GM23248 (cell line): ENCODE results near the gene PPM1H. TPM values are rescaled to one million over a fixed set of nuclear protein-coding genes. Genes with fewer than 3 reads are reported as not detected.

ENCODE experiments used
- DNase-seq: peaks from one replicate; pipeline ENCODE4 v3.0.0-alpha.2; 2015
- H2AFZ ChIP-seq: fragments of 200-600 bp; sonication (generic); 2 replicates; pipeline ENCODE4 v1.6.1; 2016; ENCODE audit warnings: antibody characterized with exemption
- H3F3A ChIP-seq: fragments of 200-600 bp; sonication (generic); 2 replicates; pipeline ENCODE4 v1.6.1; 2016; ENCODE audit warnings: mild to moderate bottlenecking, antibody characterized with exemption, mixed run types; ENCODE audit not compliant: insufficient read depth
- H3K27ac ChIP-seq: fragments of 200-600 bp; sonication (generic); 2 replicates; pipeline ENCODE4 v1.5.1; 2016; ENCODE audit warnings: mild to moderate bottlenecking
- H3K27me3 ChIP-seq: fragments of 200-600 bp; sonication (generic); replicated peaks from 2 replicates; pipeline ENCODE4 v1.6.1; 2016; ENCODE audit warnings: mild to moderate bottlenecking; ENCODE audit not compliant: insufficient read depth
- H3K36me3 ChIP-seq: fragments of 200-600 bp; sonication (generic); 2 replicates; pipeline ENCODE4 v1.6.1; 2016; ENCODE audit warnings: low read depth, mild to moderate bottlenecking
- H3K4me1 ChIP-seq: fragments of 200-600 bp; sonication (generic); 2 replicates; pipeline ENCODE4 v1.6.1; 2016; ENCODE audit warnings: mild to moderate bottlenecking; ENCODE audit not compliant: insufficient read depth
- H3K4me2 ChIP-seq: fragments of 200-600 bp; sonication (generic); one replicate; pipeline ENCODE4 v1.6.1; 2016; ENCODE audit warnings: mild to moderate bottlenecking; ENCODE audit not compliant: unreplicated experiment
- H3K4me3 ChIP-seq: fragments of 200-600 bp; sonication (generic); 2 replicates; pipeline ENCODE4 v1.5.1; 2016; ENCODE audit warnings: mild to moderate bottlenecking
- H3K79me2 ChIP-seq: fragments of 200-600 bp; sonication (generic); 2 replicates; pipeline ENCODE4 v1.6.1; 2016; ENCODE audit warnings: mild to moderate bottlenecking; ENCODE audit not compliant: insufficient read depth
- H3K9ac ChIP-seq: fragments of 200-600 bp; sonication (generic); 2 replicates; pipeline ENCODE4 v1.6.1; 2016; ENCODE audit warnings: mild to moderate bottlenecking
- H3K9me2 ChIP-seq: fragments of 200-600 bp; sonication (generic); 2 replicates; pipeline ENCODE4 v1.6.1; 2016; ENCODE audit warnings: mixed run types, mild to moderate bottlenecking, moderate library complexity; ENCODE audit not compliant: insufficient read depth
- H3K9me3 ChIP-seq: fragments of 200-600 bp; sonication (generic); one replicate; pipeline ENCODE4 v1.6.1; 2017; ENCODE audit warnings: low read depth
- H4K20me1 ChIP-seq: fragments of 200-600 bp; sonication (generic); 2 replicates; pipeline ENCODE4 v1.6.0; 2016; ENCODE audit not compliant: insufficient read depth
- EZH2 ChIP-seq: fragments of 200-600 bp; sonication (generic); IDR thresholded peaks from 2 replicates; pipeline ENCODE4 v1.6.1; 2018; ENCODE audit warnings: antibody characterized with exemption, mild to moderate bottlenecking; ENCODE audit not compliant: insufficient read depth, poor library complexity, severe bottlenecking
- EZH2phosphoT487 ChIP-seq: fragments of 200-600 bp; sonication (generic); IDR thresholded peaks from 2 replicates; pipeline ENCODE4 v1.6.1; 2018; ENCODE audit warnings: antibody characterized with exemption, moderate library complexity, mild to moderate bottlenecking, low read depth; ENCODE audit not compliant: insufficient read depth
- WGBS, 2 experiments: methylation state at CpG; one replicate each; pipeline ENCODE4 v1.1.6; 2015 to 2017; ENCODE audit warnings: low lambda C conversion rate in 2 of 2, low coverage in 1 of 2; ENCODE audit errors: missing lambda C conversion rate in 2 of 2; 5-methylcytosine and 5-hydroxymethylcytosine counted together
- in situ Hi-C: fragments of 300-500 bp; cut with MboI; formaldehyde crosslinking; loops from 2 replicates; pipeline ENCODE4 v1.15.0; 2020
- polyA plus RNA-seq: library from polyadenylated mRNA; unstranded; fragments of >200 nt; fragmentation: Nextera tagmentation; extraction: Ambion mirVana; gene quantifications from 2 replicates; pipeline ENCODE4 v1.2.1, GENCODE V29; 2016
- total RNA-seq: library from RNA; depleted of rRNA; stranded (reverse); fragments of >200 nt; shearing (Covaris generic); gene quantifications from 2 replicates; pipeline ENCODE4 v1.2.3, GENCODE V29; 2014

Gene PPM1H
- total and polyA plus RNA-seq, 2 experiments from 2014 or later, result 0.13 to 1.2 TPM

- peak overlapping the region; percentile 88 for H3K27ac ChIP-seq
- H3K4me1 ChIP-seq, result peaks cover 68% of the 10 kb centered on the region
- H4K20me1 ChIP-seq, result no peaks in the 10 kb centered on the region
- no peak for DNase-seq
- H3K36me3 ChIP-seq, result no peaks in the 10 kb centered on the region
- H3K9me3 ChIP-seq, result no peaks in the 10 kb centered on the region
- H3K4me2 ChIP-seq, result peak overlapping the region; percentile 49
- in situ Hi-C loops, result no loop called here
- WGBS, 2 experiments, result 14 to 42% methylated on average over 1 of the region's 1 CpG
- H3K9ac ChIP-seq, result peak overlapping the region; percentile 38
- H3F3A ChIP-seq, result peaks cover 52% of the 10 kb centered on the region
- no peaks in the 10 kb centered on the region for H3K79me2 ChIP-seq
- H3K9me2 ChIP-seq, result no peaks in the 10 kb centered on the region
- H2AFZ ChIP-seq, result no peak overlapping the region
- TF ChIP-seq EZH2 (no peak), EZH2phosphoT487 (no peak)
- H3K27me3 ChIP-seq, result no peaks in the 10 kb centered on the region
- no peak overlapping the region for H3K4me3 ChIP-seq
Observed at GRCh38 chr12:62725781-62726180, 209.2 kb downstream of the PPM1H start.

GRCh38 chr12:62724947-62725451 is 210.0 kb downstream of the PPM1H start:
- peaks cover 69% of the 10 kb centered on the region for H3K4me1 ChIP-seq

GRCh38 chr12:62724285-62724684 is 210.7 kb downstream of the PPM1H start:
- peak overlapping the region; percentile 49 for H2AFZ ChIP-seq

More at GRCh38 chr12:62724947-62725451, 210.0 kb downstream of the PPM1H start:
- no peaks in the 10 kb centered on the region for H3K9me3 ChIP-seq
- no peaks in the 10 kb centered on the region for H4K20me1 ChIP-seq
- H3K27ac ChIP-seq, result peak overlapping the region; percentile 88
- no peaks in the 10 kb centered on the region for H3K79me2 ChIP-seq
- peak overlapping the region; percentile 49 for H3K4me2 ChIP-seq
- H3K36me3 ChIP-seq, result no peaks in the 10 kb centered on the region
- H3K27me3 ChIP-seq, result no peaks in the 10 kb centered on the region
- peak; percentile 99 for DNase-seq
- H3K4me3 ChIP-seq, result no peak overlapping the region
- 1 to 4% methylated on average over 4 of the region's 4 CpGs for WGBS, 2 experiments
- peak overlapping the region; percentile 58 for H3K9ac ChIP-seq
- no peak overlapping the region for H2AFZ ChIP-seq
- no peak for TF ChIP-seq EZH2
- TF ChIP-seq EZH2phosphoT487, result no peak
- H3K9me2 ChIP-seq, result no peaks in the 10 kb centered on the region
- in situ Hi-C loops, result no loop called here
- H3F3A ChIP-seq, result peaks cover 45% of the 10 kb centered on the region

GRCh38 chr12:62722971-62723680 is 211.8 kb downstream of the PPM1H start:
- Histone ChIP-seq H3K9me3 (no peaks in the 10 kb centered on the region), H3K27ac (no peak overlapping the region), H3K9me2 (no peaks in the 10 kb centered on the region), H3K79me2 (no peaks in the 10 kb centered on the region), H2AFZ (no peak overlapping the region; the same call in 1 of the 2 replicates), H4K20me1 (no peaks in the 10 kb centered on the region), H3K4me1 (peaks cover 58% of the 10 kb centered on the region), H3K4me2 (no peak overlapping the region), H3F3A (peaks cover 33% of the 10 kb centered on the region), H3K36me3 (no peaks in the 10 kb centered on the region), H3K27me3 (no peaks in the 10 kb centered on the region), H3K9ac (no peak overlapping the region), H3K4me3 (no peak overlapping the region)
- 69 to 76% methylated on average over 3 of the region's 3 CpGs for WGBS, 2 experiments
- TF ChIP-seq EZH2 (no peak), EZH2phosphoT487 (no peak)
- in situ Hi-C loops, result no loop called here
- peak; percentile 29 for DNase-seq

More at GRCh38 chr12:62724285-62724684, 210.7 kb downstream of the PPM1H start:
- Histone ChIP-seq H3K4me3 (no peak overlapping the region), H3K4me2 (peak overlapping the region; percentile 49), H4K20me1 (no peaks in the 10 kb centered on the region), H3K27ac (peak overlapping the region; percentile 88), H3K9me2 (no peaks in the 10 kb centered on the region), H3K9ac (peak overlapping the region; percentile 58), H3K27me3 (no peaks in the 10 kb centered on the region), H3K9me3 (no peaks in the 10 kb centered on the region), H3K36me3 (no peaks in the 10 kb centered on the region), H3K79me2 (no peaks in the 10 kb centered on the region), H3F3A (peaks cover 37% of the 10 kb centered on the region), H3K4me1 (peaks cover 62% of the 10 kb centered on the region)
- in situ Hi-C loops, result no loop called here
- 73 to 83% methylated on average over 3 of the region's 3 CpGs for WGBS, 2 experiments
- TF ChIP-seq EZH2phosphoT487, result no peak
- TF ChIP-seq EZH2, result no peak
- peak; percentile 18 for DNase-seq
